Measurements from ENCODE around the gene SLC6A2. TPM values are rescaled to one million over a fixed set of nuclear protein-coding genes. Genes with fewer than 3 reads are reported as not detected.
A peak's percentile ranks its signal among the peaks of the same experiment; 100 is the strongest.
"Not testable (repeated sequence)": the region's sequence is repeated elsewhere in the genome, so short reads cannot be mapped to it uniquely, and the experiment has no call there.

SLC6A2 gene
- total and polyA plus RNA-seq, 8 donors = 0.13 to 0.73 TPM; not detected in 6

DNA sequence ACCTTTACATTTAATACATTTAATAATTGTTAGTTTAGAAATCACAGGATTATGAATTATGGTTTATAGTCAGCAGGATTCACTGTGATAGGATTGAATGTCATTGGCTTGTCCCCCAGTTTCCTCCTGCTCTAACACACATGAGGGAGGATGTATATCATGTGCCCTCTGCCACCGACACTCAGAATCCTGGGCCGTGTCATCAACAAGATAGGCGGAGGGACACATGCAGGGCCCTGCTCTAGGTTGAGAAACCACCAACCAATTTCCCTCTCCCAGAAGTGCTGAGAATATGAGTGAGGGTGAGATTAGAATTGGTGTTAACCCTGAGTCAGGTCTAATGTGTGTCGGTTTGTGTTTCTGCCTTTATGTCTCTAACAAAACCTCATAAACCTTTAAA, 92.0 kb downstream of the SLC6A2 start:
- Histone ChIP-seq H3K27ac (no peak overlapping the region), H3K4me1 (no peaks in the 10 kb centered on the region), H3K27me3 (peaks cover 0 to 36% (median 0%) of the 10 kb centered on the region in 3 donors), H3K36me3 (no peaks in the 10 kb centered on the region), H3K4me3 (no peak overlapping the region), H3K9me3 (peaks cover 0 to 20% (median 7%) of the 10 kb centered on the region in 4 donors)
- 73 to 88% (median 78%) methylated on average over 4 of the region's 4 CpGs for WGBS, 5 donors
- intact Hi-C loops (cut with DNase I; ENCODE audit: low total_unique reads) = no loop called here
- DNase-seq = no peak
- TF ChIP-seq, protein P1, sequence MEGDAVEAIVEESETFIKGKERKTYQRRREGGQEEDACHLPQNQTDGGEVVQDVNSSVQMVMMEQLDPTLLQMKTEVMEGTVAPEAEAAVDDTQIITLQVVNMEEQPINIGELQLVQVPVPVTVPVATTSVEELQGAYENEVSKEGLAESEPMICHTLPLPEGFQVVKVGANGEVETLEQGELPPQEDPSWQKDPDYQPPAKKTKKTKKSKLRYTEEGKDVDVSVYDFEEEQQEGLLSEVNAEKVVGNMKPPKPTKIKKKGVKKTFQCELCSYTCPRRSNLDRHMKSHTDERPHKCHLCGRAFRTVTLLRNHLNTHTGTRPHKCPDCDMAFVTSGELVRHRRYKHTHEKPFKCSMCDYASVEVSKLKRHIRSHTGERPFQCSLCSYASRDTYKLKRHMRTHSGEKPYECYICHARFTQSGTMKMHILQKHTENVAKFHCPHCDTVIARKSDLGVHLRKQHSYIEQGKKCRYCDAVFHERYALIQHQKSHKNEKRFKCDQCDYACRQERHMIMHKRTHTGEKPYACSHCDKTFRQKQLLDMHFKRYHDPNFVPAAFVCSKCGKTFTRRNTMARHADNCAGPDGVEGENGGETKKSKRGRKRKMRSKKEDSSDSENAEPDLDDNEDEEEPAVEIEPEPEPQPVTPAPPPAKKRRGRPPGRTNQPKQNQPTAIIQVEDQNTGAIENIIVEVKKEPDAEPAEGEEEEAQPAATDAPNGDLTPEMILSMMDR (IDR thresholded peaks at IDR 0.05) = no peak
- TF ChIP-seq POLR2AphosphoS5 (IDR thresholded peaks at IDR 0.05) (no peak), EP300 (IDR thresholded peaks at IDR 0.05) (no peak)

DNA sequence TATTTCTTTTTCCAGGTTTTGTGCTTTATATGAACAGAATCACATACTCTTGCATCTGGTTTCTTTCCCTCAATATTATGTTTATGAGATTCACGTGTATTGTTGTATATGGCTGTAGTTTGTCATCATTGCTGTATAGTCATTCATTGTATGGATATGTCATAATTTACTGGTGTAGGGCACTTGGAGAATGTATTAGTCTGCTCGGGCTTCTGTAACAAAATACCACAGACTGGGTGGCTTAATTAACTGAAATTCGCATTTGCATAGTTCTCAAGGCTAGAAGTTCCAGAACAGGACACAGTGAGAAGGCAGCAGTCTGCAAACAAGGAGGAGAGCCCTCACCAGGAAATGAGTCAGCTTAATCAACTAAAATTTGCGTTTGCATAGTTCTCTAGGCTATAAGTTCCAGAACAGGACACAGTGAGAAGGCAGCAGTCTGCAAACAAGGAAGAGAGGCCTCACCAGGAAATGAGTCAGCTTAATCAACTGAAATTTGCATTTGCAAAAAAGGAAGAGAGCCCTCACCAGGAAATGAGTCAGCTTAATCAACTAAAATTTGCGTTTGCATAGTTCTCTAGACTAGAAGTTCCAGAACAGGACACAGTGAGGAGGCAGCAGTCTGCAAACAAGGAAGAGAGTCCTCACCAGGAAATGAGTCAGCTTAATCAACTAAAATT, 96.8 kb downstream of the SLC6A2 start:
- Histone ChIP-seq H3K27ac (peak overlapping the region in 1 of 5 donors; percentile 9), H3K9me3 (peaks cover 0 to 35% (median 15%) of the 10 kb centered on the region in 4 donors)
- intact Hi-C loops (cut with DNase I; ENCODE audit: low total_unique reads); H3K36me3 ChIP-seq; H3K4me3 ChIP-seq; H3K4me1 ChIP-seq; DNase-seq; H3K27me3 ChIP-seq: not testable (repeated sequence)
- 58 to 62% (median 59%) methylated on average over 5 of the region's 5 CpGs for WGBS, 5 donors

DNA sequence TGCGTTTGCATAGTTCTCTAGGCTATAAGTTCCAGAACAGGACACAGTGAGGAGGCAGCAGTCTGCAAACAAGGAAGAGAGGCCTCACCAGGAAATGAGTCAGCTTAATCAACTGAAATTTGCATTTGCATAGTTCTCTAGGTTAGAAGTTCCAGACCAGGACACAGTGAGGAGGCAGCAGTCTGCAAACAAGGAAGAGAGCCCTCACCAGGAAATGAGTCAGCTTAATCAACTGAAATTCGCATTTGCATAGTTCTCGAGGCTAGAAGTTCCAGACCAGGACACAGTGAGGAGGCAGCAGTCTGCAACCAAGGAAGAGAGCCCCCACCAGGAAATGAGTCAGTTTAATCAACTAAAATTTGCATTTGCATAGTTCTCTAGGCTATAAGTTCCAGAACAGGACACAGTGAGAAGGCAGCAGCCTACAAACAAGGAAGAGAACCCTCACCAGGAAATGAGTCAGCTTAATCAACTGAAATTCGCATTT, 97.4 kb downstream of the SLC6A2 start:
- DNase-seq; H3K4me1 ChIP-seq; intact Hi-C loops (cut with DNase I; ENCODE audit: low total_unique reads); H3K27me3 ChIP-seq; H3K4me3 ChIP-seq; H3K36me3 ChIP-seq: not testable (repeated sequence)
- peak overlapping the region in 2 of 5 donors; percentile 9 to 60 for H3K27ac ChIP-seq
- 37 to 61% (median 48%) methylated on average over 4 of the region's 4 CpGs for WGBS, 5 donors
- peaks cover 0 to 35% (median 15%) of the 10 kb centered on the region in 4 donors for H3K9me3 ChIP-seq

Other genes starting within 250 kb of the SLC6A2 start
- 100 to 1,000 TPM in 4 of 5 donors, 10 to 100 TPM in 1; 67.9 to 206 (median 142) TPM for gene MMP2, start 176.8 kb upstream of the SLC6A2 start, total RNA-seq
- 10 to 100 TPM; 17.7 to 67.9 (median 39.6) TPM for gene MMP2, start 176.8 kb upstream of the SLC6A2 start, polyA plus RNA-seq
- gene LPCAT2, start 146.9 kb upstream of the SLC6A2 start, total RNA-seq = 10 to 100 TPM in 3 of 5 donors, 1 to 10 TPM in 1, not detected in 1; 1.4 to 36.2 (median 13.1) TPM
- 1 to 10 TPM; 3.7 to 6.6 (median 6.5) TPM for gene LPCAT2, start 146.9 kb upstream of the SLC6A2 start, polyA plus RNA-seq
- under 1 TPM in 1 of 5 donors, not detected in 4; 0.73 TPM for gene CAPNS2, start 89.3 kb upstream of the SLC6A2 start, total RNA-seq
- gene CAPNS2, start 89.3 kb upstream of the SLC6A2 start, polyA plus RNA-seq = 10 to 100 TPM in 1 of 3 donors, not detected in 2; 44.2 TPM
- gene CES1, start 177.1 kb downstream of the SLC6A2 start, total RNA-seq = 100 to 1,000 TPM in 1 of 5 donors, 10 to 100 TPM in 1, 1 to 10 TPM in 2, not detected in 1; 2.6 to 173 (median 13.0) TPM
- 10 to 100 TPM in 2 of 3 donors, 1 to 10 TPM in 1; 4.8 to 28.9 (median 12.1) TPM for gene CES1, start 177.1 kb downstream of the SLC6A2 start, polyA plus RNA-seq
- gene CES5A, start 219.4 kb downstream of the SLC6A2 start, total RNA-seq = not detected
- not detected for gene CES5A, start 219.4 kb downstream of the SLC6A2 start, polyA plus RNA-seq